ENCODE data around the gene PRAMEF4. TPM values are rescaled to one million over a fixed set of nuclear protein-coding genes. Genes with fewer than 3 reads are reported as not detected.
"Not testable (repeated sequence)": the region's sequence is repeated elsewhere in the genome, so short reads cannot be mapped to it uniquely, and the experiment has no call there.

PRAMEF4 gene
- total and polyA plus RNA-seq, 4 donors, result not detected

GRCh38 chr1:12833251-12833650, 52.8 kb downstream of the PRAMEF4 start:
- not testable (repeated sequence) for H3K36me3 ChIP-seq (ENCODE audit: control insufficient read depth in 4 of 4, insufficient read depth in 3 of 4, low read depth in 1 of 4, low read length in 3 of 4); H3K27ac ChIP-seq (ENCODE audit: low read depth in 1 of 2, low read length in 2 of 2); H3K4me3 ChIP-seq (ENCODE audit: low read depth in 1 of 3, low read length in 3 of 3); H3K9me3 ChIP-seq (ENCODE audit: control insufficient read depth in 4 of 4, low read length in 3 of 4); H3K4me1 ChIP-seq (ENCODE audit: control insufficient read depth in 4 of 4, insufficient read depth in 4 of 4, low read length in 3 of 4); H3K27me3 ChIP-seq (ENCODE audit: control insufficient read depth in 4 of 4, insufficient read depth in 4 of 4, low read length in 3 of 4); DNase-seq (ENCODE audit: low spot score); H3K9ac ChIP-seq (ENCODE audit: low read depth in 1 of 2, low read length in 2 of 2)
- WGBS, result 46% methylated on average over 2 of the region's 2 CpGs

GRCh38 chr1:12831310-12831709, 54.7 kb downstream of the PRAMEF4 start, which contains the start of gene PRAMEF11:
Gene PRAMEF11, minus strand, starts transcription at chr1:12831410. Its CDS starts 2,621 bp downstream, at chr1:12828789.
- 59% methylated on average over 3 of the region's 3 CpGs for WGBS
- H3K9me3 ChIP-seq (ENCODE audit: control insufficient read depth in 4 of 4, low read length in 3 of 4); H3K27me3 ChIP-seq (ENCODE audit: control insufficient read depth in 4 of 4, insufficient read depth in 4 of 4, low read length in 3 of 4); H3K9ac ChIP-seq (ENCODE audit: low read depth in 1 of 2, low read length in 2 of 2); H3K4me3 ChIP-seq (ENCODE audit: low read depth in 1 of 3, low read length in 3 of 3); H3K27ac ChIP-seq (ENCODE audit: low read depth in 1 of 2, low read length in 2 of 2); H3K4me1 ChIP-seq (ENCODE audit: control insufficient read depth in 4 of 4, insufficient read depth in 4 of 4, low read length in 3 of 4); H3K36me3 ChIP-seq (ENCODE audit: control insufficient read depth in 4 of 4, insufficient read depth in 3 of 4, low read depth in 1 of 4, low read length in 3 of 4); DNase-seq (ENCODE audit: low spot score): not testable (repeated sequence)

Small RNA genes lying within 50 kb of the gene (small RNA-seq; reads per million reads assigned to genes)
- not detected for gene RNU6-1072P

Other genes with a start within 250 kb of the PRAMEF4 start
- gene AADACL4, start 242.1 kb downstream of the PRAMEF4 start, total RNA-seq, result not detected
- gene AADACL4, start 242.1 kb downstream of the PRAMEF4 start, polyA plus RNA-seq, result not detected
- gene AADACL3, start 170.1 kb downstream of the PRAMEF4 start, total RNA-seq, result not detected
- not detected for gene AADACL3, start 170.1 kb downstream of the PRAMEF4 start, polyA plus RNA-seq
- not detected for gene CFAP107, start 140.0 kb downstream of the PRAMEF4 start, total RNA-seq
- not detected for gene CFAP107, start 140.0 kb downstream of the PRAMEF4 start, polyA plus RNA-seq
- gene PRAMEF12, start 112.5 kb downstream of the PRAMEF4 start, total RNA-seq, result not detected
- gene PRAMEF12, start 112.5 kb downstream of the PRAMEF4 start, polyA plus RNA-seq, result not detected
- gene PRAMEF1, start 94.8 kb downstream of the PRAMEF4 start, total RNA-seq, result not detected
- gene PRAMEF1, start 94.8 kb downstream of the PRAMEF4 start, polyA plus RNA-seq, result not detected
- not detected for gene PRAMEF11, start 54.8 kb downstream of the PRAMEF4 start, total RNA-seq
- not detected for gene PRAMEF11, start 54.8 kb downstream of the PRAMEF4 start, polyA plus RNA-seq
- gene HNRNPCL1, start 37.5 kb downstream of the PRAMEF4 start, total RNA-seq, result not detected
- not detected for gene HNRNPCL1, start 37.5 kb downstream of the PRAMEF4 start, polyA plus RNA-seq
- not detected for gene PRAMEF2, start 29.1 kb downstream of the PRAMEF4 start, total RNA-seq
- gene PRAMEF2, start 29.1 kb downstream of the PRAMEF4 start, polyA plus RNA-seq, result not detected
- gene PRAMEF10, start 12.1 kb upstream of the PRAMEF4 start, total RNA-seq, result not detected
- gene PRAMEF10, start 12.1 kb upstream of the PRAMEF4 start, polyA plus RNA-seq, result under 1 TPM in 1 of 2 donors, not detected in 1; 0.39 TPM
- gene PRAMEF7, start 30.4 kb upstream of the PRAMEF4 start, total RNA-seq, result not detected
- gene PRAMEF7, start 30.4 kb upstream of the PRAMEF4 start, polyA plus RNA-seq, result under 1 TPM in 1 of 2 donors, not detected in 1; 0.03 TPM
- not detected for gene PRAMEF6, start 61.4 kb upstream of the PRAMEF4 start, total RNA-seq
- gene PRAMEF6, start 61.4 kb upstream of the PRAMEF4 start, polyA plus RNA-seq, result not detected
- not detected for gene PRAMEF27, start 170.4 kb upstream of the PRAMEF4 start, total RNA-seq
- not detected for gene PRAMEF27, start 170.4 kb upstream of the PRAMEF4 start, polyA plus RNA-seq
- not detected for gene HNRNPCL3, start 174.6 kb upstream of the PRAMEF4 start, total RNA-seq
- not detected for gene HNRNPCL3, start 174.6 kb upstream of the PRAMEF4 start, polyA plus RNA-seq
- gene PRAMEF25, start 184.6 kb upstream of the PRAMEF4 start, total RNA-seq, result not detected
- gene PRAMEF25, start 184.6 kb upstream of the PRAMEF4 start, polyA plus RNA-seq, result not detected
- not detected for gene HNRNPCL2, start 230.7 kb upstream of the PRAMEF4 start, total RNA-seq
- not detected for gene HNRNPCL2, start 230.7 kb upstream of the PRAMEF4 start, polyA plus RNA-seq

Measured in liver (tissue), 10 donors.